Mononuclear cell (primary cell): ENCODE results near the gene CDHR5. TPM values are rescaled to one million over a fixed set of nuclear protein-coding genes. Genes with fewer than 3 reads are reported as not detected.

Experiments
- H3K27me3 ChIP-seq: 2 replicates; pipeline ENCODE4 v1.6.0; 2011; ENCODE audit warnings: low read length, control low read depth; ENCODE audit not compliant: insufficient read depth
- H3K4me1 ChIP-seq: 2 replicates; pipeline ENCODE4 v1.5.1; 2011; ENCODE audit warnings: mild to moderate bottlenecking, low read length, control low read depth; ENCODE audit not compliant: insufficient read depth
- H3K4me3 ChIP-seq: 2 replicates; pipeline ENCODE4 v1.5.1; 2011; ENCODE audit warnings: mild to moderate bottlenecking, low read length, moderate library complexity
- H3K9me3 ChIP-seq: 2 replicates; pipeline ENCODE4 v1.5.1; 2011; ENCODE audit warnings: low read depth, mild to moderate bottlenecking, control low read depth, low read length
- total RNA-seq: library from RNA; depleted of rRNA; stranded (reverse); fragments of >200 nt; gene quantifications from one replicate; pipeline ENCODE4 v1.2.3, GENCODE V29; 2012

CDHR5 gene
- total RNA-seq, 1 donor = 0.10 TPM

- Histone ChIP-seq H3K27me3 (no peaks in the 10 kb centered on the region), H3K9me3 (no peaks in the 10 kb centered on the region), H3K4me3 (no peak overlapping the region), H3K4me1 (no peaks in the 10 kb centered on the region)
Observed at GRCh38 chr11:596374-596773, 28.4 kb downstream of the CDHR5 start.

- H3K4me3 ChIP-seq = no peak overlapping the region
- H3K4me1 ChIP-seq = no peaks in the 10 kb centered on the region
- no peaks in the 10 kb centered on the region for H3K27me3 ChIP-seq
- no peaks in the 10 kb centered on the region for H3K9me3 ChIP-seq
Observed at GRCh38 chr11:595400-595799, 29.4 kb downstream of the CDHR5 start.

GRCh38 chr11:593347-593746 lies 31.4 kb downstream of the CDHR5 start:
- Histone ChIP-seq H3K4me3 (no peak overlapping the region), H3K27me3 (no peaks in the 10 kb centered on the region), H3K4me1 (peaks cover 3% of the 10 kb centered on the region), H3K9me3 (no peaks in the 10 kb centered on the region)

- H3K27me3 ChIP-seq = no peaks in the 10 kb centered on the region
- no peaks in the 10 kb centered on the region for H3K9me3 ChIP-seq
- peaks cover 7% of the 10 kb centered on the region for H3K4me1 ChIP-seq
- no peak overlapping the region for H3K4me3 ChIP-seq
Observed at GRCh38 chr11:592918-593317, 31.8 kb downstream of the CDHR5 start.

GRCh38 chr11:592501-592900 lies 32.3 kb downstream of the CDHR5 start:
- H3K4me3 ChIP-seq = no peak overlapping the region
- H3K27me3 ChIP-seq = no peaks in the 10 kb centered on the region
- peaks cover 11% of the 10 kb centered on the region for H3K4me1 ChIP-seq
- H3K9me3 ChIP-seq = no peaks in the 10 kb centered on the region

- Histone ChIP-seq H3K9me3 (no peaks in the 10 kb centered on the region), H3K27me3 (no peaks in the 10 kb centered on the region), H3K4me3 (no peak overlapping the region), H3K4me1 (peaks cover 23% of the 10 kb centered on the region)
Observed at GRCh38 chr11:590997-591396, 33.8 kb downstream of the CDHR5 start.

- Histone ChIP-seq H3K27me3 (no peaks in the 10 kb centered on the region), H3K9me3 (no peaks in the 10 kb centered on the region), H3K4me3 (no peak overlapping the region)
Observed at GRCh38 chr11:589798-590197, 35.0 kb downstream of the CDHR5 start.

GRCh38 chr11:587978-588380 lies 36.8 kb downstream of the CDHR5 start:
- Histone ChIP-seq H3K4me3 (no peak overlapping the region), H3K4me1 (peaks cover 23% of the 10 kb centered on the region), H3K9me3 (no peaks in the 10 kb centered on the region), H3K27me3 (no peaks in the 10 kb centered on the region)

More at GRCh38 chr11:589798-590197, 35.0 kb downstream of the CDHR5 start:
- H3K4me1 ChIP-seq = peaks cover 23% of the 10 kb centered on the region

GRCh38 chr11:587546-587945 lies 37.2 kb downstream of the CDHR5 start:
- Histone ChIP-seq H3K4me3 (no peak overlapping the region), H3K4me1 (peaks cover 23% of the 10 kb centered on the region), H3K27me3 (no peaks in the 10 kb centered on the region), H3K9me3 (no peaks in the 10 kb centered on the region)

GRCh38 chr11:586376-587316 lies 38.1 kb downstream of the CDHR5 start:
- H3K4me3 ChIP-seq = no peak overlapping the region

GRCh38 chr11:584287-584686 lies 40.5 kb downstream of the CDHR5 start:
- Histone ChIP-seq H3K27me3 (no peaks in the 10 kb centered on the region), H3K4me3 (no peak overlapping the region), H3K4me1 (peaks cover 30% of the 10 kb centered on the region), H3K9me3 (no peaks in the 10 kb centered on the region)

More at GRCh38 chr11:586376-587316, 38.1 kb downstream of the CDHR5 start:
- H3K27me3 ChIP-seq = no peaks in the 10 kb centered on the region
- H3K4me1 ChIP-seq = peaks cover 23% of the 10 kb centered on the region
- H3K9me3 ChIP-seq = no peaks in the 10 kb centered on the region

GRCh38 chr11:581752-582151 lies 43.0 kb downstream of the CDHR5 start:
- peaks cover 35% of the 10 kb centered on the region for H3K4me1 ChIP-seq
- no peaks in the 10 kb centered on the region for H3K27me3 ChIP-seq
- no peaks in the 10 kb centered on the region for H3K9me3 ChIP-seq

GRCh38 chr11:581342-581741 lies 43.4 kb downstream of the CDHR5 start:
- Histone ChIP-seq H3K4me3 (no peak overlapping the region), H3K27me3 (no peaks in the 10 kb centered on the region), H3K4me1 (peaks cover 31% of the 10 kb centered on the region), H3K9me3 (no peaks in the 10 kb centered on the region)

More at GRCh38 chr11:581752-582151, 43.0 kb downstream of the CDHR5 start:
- H3K4me3 ChIP-seq = no peak overlapping the region

GRCh38 chr11:579830-580601 lies 44.7 kb downstream of the CDHR5 start:
- no peak overlapping the region for H3K4me3 ChIP-seq
- H3K27me3 ChIP-seq = peaks cover 1% of the 10 kb centered on the region
- H3K4me1 ChIP-seq = peaks cover 37% of the 10 kb centered on the region
- no peaks in the 10 kb centered on the region for H3K9me3 ChIP-seq

GRCh38 chr11:578276-579035 lies 46.3 kb downstream of the CDHR5 start:
- H3K27me3 ChIP-seq = peaks cover 7% of the 10 kb centered on the region
- no peaks in the 10 kb centered on the region for H3K9me3 ChIP-seq
- H3K4me3 ChIP-seq = no peak overlapping the region
- H3K4me1 ChIP-seq = peaks cover 40% of the 10 kb centered on the region
